Astrocyte (in vitro differentiated cells and primary cell): ENCODE data around the gene EP400.

ENCODE experiments used
- EZH2 ChIP-seq: IDR thresholded peaks from 2 replicates; pipeline ENCODE4 v1.6.1; 2012; ENCODE audit warnings: mild to moderate bottlenecking, low read length, inconsistent platforms; ENCODE audit not compliant: insufficient read depth
- TF ChIP-seq, protein P1 (sequence below): IDR thresholded peaks from 2 replicates; pipeline ENCODE4 v1.5.1; 2011; ENCODE audit warnings: low read depth, mild to moderate bottlenecking, inconsistent platforms, low read length, moderate library complexity; ENCODE audit not compliant: insufficient read depth

DNA sequence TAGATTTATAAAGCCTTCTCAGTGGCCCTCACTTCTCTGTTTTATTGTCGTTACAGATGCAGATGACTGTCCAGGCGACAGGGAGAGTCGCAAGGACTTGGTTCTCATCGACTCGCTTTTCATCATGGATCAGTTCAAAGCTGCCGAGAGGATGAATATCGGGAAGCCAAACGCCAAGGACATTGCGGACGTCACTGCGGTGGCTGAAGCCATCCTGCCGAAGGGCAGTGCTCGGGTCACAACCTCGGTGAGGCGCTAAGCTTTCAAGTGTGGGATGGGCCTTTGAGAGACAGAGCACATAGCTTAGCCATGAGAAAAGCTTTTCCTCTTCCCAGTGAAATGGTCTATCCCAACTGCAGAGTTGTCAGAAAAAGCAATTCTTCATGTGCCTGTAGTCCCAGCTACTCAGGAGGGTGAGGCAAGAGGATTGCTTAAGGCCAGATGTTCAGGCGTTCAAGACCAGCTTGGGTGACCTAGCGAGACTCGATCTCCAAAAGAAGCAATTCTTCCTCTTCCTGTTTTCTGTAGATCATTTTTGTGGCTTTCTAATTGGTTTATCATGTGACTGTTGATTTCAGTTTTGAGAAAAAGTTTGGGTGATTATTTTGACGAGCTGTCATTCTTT is 56.4 kb downstream of the EP400 start:
- TF ChIP-seq, protein P1, sequence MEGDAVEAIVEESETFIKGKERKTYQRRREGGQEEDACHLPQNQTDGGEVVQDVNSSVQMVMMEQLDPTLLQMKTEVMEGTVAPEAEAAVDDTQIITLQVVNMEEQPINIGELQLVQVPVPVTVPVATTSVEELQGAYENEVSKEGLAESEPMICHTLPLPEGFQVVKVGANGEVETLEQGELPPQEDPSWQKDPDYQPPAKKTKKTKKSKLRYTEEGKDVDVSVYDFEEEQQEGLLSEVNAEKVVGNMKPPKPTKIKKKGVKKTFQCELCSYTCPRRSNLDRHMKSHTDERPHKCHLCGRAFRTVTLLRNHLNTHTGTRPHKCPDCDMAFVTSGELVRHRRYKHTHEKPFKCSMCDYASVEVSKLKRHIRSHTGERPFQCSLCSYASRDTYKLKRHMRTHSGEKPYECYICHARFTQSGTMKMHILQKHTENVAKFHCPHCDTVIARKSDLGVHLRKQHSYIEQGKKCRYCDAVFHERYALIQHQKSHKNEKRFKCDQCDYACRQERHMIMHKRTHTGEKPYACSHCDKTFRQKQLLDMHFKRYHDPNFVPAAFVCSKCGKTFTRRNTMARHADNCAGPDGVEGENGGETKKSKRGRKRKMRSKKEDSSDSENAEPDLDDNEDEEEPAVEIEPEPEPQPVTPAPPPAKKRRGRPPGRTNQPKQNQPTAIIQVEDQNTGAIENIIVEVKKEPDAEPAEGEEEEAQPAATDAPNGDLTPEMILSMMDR: no peak
- no peak for TF ChIP-seq EZH2
